Stimulated activated CD4-positive, alpha-beta T cell treated with anti-CD3 and anti-CD28 coated beads, Interleukin-12 subunit alpha, Interleukin-12 subunit beta, amount 100 ng/mL, for 48 hours (primary cell): Measurements from ENCODE around the gene YPEL1.

Experiments
- DNase-seq, 3 donors: peaks; one replicate each; pipeline ENCODE4 v3.0.0-alpha.2; 2020; ENCODE audit warnings: low read depth in 2 of 3, low spot score in 1 of 3

Gene YPEL1, protein sequence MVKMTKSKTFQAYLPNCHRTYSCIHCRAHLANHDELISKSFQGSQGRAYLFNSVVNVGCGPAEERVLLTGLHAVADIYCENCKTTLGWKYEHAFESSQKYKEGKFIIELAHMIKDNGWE

GRCh38 chr22:21735200-21736083 lies at the start of gene YPEL1:
Gene YPEL1 (minus strand): TSS chr22:21735794. CDS start chr22:21710744, 25,050 bp downstream.
- DNase-seq: peak; percentile 87 to 89 (median 87)

DNA sequence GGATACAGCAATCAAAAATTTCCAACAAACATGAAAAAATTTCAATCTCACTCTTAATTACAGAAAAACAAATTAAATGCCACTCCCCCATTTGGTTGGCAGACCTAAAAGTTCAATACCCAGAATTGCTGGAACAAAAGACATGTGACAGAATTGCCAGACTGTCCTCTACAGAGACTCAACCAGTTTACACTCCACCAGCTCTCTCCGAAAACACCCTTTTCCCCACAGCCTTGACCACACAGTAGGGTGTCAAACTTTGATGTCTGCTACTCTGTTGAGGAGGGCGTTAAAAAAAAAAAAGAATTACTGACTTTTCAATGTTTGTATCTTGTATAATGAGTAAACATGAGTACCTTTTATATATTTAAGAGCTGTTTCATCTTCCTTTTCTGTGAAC lies 44.7 kb upstream of the YPEL1 start:
- no peak for DNase-seq

DNA sequence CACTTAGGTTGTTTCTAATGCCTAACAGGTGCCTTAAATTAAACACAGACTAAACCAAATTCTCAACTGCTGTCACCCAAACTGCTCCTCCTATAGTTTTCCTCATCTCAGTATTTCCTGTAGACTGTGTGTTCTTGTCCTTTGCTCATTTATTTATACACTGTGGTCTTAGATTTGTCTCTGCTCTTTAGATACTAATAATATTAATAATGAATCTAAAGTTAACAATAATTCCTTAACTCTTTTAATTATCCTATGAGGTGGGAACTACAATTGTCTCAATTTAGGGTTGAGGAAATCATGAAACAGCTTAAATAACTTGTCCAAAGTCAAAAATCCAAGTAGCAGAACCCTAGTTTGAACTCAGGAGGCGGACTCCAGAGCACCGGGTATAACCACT lies 43.9 kb upstream of the YPEL1 start:
- no peak for DNase-seq

- DNase-seq: no peak
Measured at GRCh38 chr22:21778705-21779363, 43.2 kb upstream of the YPEL1 start.

- DNase-seq: no peak
Measured at GRCh38 chr22:21771631-21771976, 36.0 kb upstream of the YPEL1 start.

DNA sequence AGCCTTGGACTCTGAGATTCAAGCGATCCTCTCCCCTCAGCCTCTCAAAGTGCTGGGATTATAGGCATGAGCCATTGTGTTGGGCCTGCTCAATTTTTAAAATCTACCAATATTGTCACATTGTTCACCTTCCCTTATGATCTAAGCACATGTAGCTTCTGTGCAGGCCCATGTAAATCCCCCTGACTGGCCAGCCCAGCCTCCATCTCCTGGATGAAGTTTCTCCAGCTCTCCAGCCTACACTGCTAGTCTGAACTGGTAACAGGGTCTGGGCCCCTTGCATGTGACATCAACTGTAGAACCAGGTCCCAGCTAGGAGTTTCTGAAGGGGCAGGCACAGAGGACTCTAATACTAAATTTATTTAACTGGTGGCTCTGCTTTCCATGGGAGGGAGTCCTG lies 32.8 kb upstream of the YPEL1 start:
- no peak for DNase-seq

DNA sequence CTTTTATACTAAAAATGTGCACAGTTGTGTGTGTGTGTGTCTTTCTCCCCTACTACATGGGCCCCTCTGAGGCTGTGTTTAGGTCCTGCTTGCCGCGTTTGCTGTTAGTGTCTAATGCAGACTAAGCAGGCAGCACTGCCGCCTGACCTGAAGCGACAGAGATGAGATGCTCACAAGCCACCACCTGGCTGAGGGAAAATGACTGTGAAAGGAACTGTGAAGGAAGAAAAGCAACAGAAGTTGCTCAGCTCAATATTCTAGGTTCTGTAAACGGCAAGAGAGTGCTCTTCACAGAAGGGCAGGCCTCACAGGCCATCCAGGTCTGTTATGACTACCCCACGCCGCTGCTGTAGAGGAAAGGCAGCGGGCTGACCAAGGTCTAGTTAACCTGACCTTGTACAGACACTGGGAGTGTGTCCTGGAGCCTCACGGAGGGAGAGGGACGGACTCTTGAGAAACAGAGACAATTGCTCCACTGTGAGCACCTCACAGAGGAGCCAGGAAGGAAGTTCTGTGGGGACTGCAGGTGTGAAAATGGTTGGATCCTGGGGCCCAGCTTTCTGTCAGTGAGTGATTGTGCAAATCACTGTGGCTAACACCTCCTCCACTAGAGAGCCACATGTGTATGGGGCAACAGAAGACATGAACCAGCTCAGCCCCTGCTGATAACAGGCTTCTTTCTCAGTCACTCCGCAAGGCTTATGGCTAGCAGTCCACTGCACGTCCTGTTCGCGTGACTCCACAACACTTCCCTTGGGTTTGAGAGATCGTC lies 31.3 kb upstream of the YPEL1 start:
- peak; percentile 43 to 64 (median 50) for DNase-seq

DNA sequence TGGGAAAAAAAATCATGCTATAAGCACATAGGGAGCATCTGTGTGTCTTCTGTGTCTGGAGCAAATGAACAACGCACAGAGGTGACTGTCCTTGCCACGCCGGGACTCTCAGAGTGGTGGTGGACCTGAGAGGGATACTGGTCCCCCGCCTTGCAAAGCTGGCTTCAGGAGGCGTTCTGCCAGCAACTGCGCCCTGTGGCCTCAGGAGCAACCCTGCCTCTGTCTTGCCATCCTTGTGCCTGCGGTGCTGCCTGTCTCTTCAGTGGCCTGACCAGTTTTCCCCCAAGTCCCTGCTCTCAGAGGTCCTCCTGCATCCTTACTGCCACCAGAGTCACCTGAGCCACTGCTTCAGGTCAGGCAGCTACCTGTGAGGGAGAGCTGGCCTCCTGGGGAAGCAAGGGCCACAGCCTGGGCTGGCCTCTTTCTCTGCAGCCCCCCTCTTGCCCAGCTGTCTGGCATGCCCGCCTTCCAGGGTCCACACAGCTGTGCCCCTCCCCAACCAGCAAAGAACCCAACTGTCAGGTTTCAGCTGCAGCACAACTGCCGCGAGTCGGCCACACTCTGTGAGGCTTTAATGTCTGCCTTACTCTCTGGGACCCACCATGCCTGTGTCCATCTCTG lies 30.4 kb upstream of the YPEL1 start:
- DNase-seq: no peak

DNA sequence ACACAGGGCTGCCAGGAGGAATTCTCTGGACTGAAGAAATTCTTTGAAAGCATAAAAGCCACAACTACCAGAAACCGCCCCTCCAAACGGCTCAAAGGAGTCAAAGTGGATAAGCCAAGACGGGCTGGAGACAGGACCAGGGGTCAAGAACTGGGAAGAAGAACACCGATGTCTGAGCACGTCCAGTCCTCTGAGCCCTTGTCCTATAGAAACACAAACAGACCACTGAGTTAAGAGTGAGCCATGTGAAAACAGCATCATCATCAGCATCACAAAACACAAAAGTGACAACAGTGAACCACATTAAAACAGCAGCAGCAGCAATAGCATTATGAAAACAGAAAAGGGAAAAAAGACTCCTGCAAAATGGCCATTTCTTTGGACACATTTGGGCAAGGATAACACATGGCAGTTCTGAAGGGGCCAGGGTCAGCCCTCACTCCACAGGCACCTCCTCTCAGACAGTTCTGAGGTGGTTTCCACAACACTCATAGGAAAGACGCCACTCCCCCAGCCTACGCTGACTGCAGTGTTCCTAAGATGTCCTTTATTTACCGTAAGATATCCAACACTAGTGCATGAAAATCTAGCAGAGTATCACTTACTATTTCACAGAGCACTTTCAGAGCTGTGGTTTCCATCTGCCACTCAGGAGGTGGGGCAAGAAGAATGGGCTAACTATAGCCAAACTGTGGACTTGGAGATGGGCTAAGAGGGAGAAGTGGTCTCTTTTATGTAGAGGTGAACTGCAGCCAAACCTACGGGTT lies 28.6 kb upstream of the YPEL1 start:
- no peak for DNase-seq

DNA sequence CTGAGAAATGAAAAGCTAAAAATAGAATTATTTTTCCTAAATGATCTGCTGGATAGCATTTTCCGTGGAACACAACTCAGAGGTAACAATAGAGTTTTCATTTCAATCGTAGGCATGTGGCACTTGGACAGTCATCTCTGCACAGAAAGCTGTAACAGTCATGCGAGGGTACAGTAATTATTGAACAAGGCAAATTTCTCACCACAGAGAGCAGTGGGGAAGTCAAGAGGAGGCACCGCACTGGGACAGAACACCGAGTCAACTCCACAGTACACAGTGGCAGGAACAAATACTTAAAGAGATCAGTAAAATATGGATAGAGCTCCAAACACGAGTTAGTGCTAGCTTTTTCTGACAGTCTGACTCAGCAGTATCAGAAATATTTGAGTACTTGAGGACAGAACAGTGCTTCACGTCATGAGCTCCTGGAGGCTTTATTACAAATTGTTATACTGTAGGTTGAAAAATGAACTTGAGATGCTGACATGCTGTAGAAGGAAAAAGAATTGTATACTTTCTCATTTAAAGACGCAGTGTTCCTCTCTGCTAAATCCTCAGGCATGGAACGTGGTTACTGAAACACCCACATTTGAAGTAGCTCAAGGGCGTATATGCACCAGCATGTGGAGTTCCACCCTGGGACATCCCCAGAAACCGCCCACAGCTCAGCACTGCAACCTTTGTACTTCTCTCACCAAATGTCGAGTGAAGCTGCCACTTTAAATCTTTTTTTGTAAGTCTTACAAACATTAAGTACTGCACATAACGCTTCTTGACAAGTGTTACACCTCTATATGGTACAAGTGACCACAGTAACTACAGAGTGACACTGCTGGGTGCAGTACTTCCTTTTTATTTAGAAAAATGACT lies 27.4 kb upstream of the YPEL1 start:
- peak; percentile 46 to 48 (median 47) for DNase-seq

GRCh38 chr22:21761994-21762680 lies 26.5 kb upstream of the YPEL1 start:
- DNase-seq: no peak

DNA sequence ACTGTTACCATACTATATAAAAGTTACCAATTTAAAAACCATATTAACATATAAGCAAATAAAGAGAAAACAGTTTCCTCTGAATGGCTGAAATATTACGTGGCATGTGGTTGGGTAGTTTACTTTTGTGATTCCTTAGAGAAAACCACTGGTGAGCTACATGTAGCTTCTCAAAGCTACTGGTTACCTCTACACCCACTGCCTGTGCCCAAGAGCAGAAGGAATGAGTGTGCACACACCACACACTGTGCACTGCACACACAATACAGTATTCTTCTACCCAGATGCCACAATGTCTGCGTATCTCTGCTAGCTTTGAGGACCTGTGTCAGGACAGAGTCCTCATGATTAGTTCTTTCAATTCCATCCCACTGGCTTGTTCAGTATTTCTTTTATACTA lies 25.5 kb upstream of the YPEL1 start:
- DNase-seq: peak in 1 of 3 donors; percentile 28

GRCh38 chr22:21760640-21761039 lies 25.0 kb upstream of the YPEL1 start:
- DNase-seq: no peak

DNA sequence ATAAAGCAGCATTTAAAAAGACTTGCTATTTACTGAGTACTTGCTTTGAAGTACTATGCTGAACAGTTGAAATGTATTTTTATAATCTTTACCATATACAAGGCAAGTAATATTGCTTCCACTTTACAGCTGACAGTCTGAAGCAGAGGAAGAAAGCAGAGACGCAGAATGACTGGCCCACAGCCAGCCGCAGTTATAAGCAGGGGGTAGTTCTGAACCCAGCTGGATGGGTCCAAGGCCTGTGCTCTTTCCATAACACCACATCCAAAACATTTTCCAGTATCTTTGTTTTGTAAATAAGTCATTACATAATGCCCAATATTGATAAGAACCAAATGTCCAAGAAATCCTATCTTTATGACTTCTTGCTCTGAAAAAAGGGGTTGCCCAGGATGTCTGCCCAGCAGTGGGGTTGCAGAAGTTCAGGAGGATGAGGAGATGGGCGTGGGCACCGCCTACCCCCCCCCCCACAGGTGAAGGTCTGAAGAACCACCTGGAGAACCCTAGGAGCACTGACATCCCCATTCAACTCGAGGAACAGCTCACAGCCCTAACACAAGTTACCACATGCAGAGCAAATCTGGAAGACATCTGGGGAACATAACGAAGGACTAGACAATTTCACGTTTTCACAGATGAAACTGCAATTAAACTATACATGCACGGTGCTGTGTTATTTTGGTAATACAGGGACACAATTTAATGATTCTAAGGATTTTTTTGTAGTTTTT lies 24.2 kb upstream of the YPEL1 start:
- no peak for DNase-seq

DNA sequence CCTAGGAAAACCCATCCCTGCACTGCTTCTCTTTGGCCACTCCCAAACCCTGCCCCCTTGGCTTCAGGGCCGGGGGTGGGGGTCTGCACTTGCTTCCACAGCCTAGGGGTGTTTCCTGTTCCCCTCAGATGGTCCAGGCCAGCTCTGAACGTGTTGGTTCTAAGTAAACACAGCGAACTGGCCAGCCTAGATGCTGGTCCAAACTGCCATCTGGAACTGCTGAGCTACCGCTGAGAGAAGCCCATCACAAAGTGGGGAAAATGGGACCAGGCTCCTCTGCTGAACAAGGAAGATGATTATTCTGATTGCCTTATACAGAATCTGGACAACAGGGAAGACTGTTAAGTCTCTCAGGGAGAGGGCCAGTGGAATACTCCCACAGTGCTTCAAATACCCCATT lies 23.5 kb upstream of the YPEL1 start:
- no peak for DNase-seq

GRCh38 chr22:21758091-21758864 lies 22.7 kb upstream of the YPEL1 start:
- no peak for DNase-seq

DNA sequence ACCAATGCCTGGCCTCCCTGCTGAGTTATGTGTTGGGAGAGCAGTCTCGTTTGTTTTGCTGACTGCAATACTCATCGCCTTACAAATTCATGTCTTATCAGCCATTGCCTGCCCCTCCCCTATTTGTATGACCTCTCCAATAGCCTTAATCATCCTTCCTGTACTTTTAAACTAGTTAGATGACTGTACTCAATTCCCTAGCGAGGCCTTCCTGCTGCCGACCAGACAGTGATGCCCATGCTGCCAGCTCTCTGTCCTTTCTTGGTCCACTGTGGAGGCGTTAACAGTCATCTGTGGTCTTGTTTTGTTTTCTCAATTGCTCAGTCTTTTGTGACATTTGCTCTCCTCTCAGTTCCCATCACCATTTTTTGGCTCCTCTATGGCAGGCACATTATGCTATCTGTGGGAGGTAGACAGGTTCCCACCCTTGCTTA lies 20.3 kb upstream of the YPEL1 start:
- DNase-seq: no peak
